ENCODE data around the gene PTPRN2.
"Not testable (repeated sequence)": the region's sequence is repeated elsewhere in the genome, so short reads cannot be mapped to it uniquely, and the experiment has no call there.

Gene PTPRN2

DNA sequence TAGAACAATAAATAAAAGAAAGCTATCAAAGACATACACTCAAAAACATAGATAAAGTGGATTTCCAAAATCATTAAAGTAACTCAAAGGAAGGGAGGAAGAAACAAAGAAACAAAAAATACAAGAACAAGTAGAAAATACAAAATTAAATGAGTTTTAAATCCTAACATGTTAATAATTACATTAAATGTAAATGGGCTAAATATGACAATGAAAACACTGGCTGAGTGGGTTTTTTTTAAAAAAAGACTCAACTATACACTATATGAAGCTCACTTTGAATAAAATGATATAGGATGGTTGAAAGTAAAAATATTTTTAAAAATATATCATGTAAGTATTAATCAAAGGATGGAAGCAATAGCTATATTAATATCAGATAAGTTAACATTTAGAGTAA, 371.4 kb downstream of the PTPRN2 start:
- in situ Hi-C loops (cut with MboI; ENCODE audit: low sequenced_read_pairs): no loop called here

GRCh38 chr7:158209435-158209834, 378.2 kb downstream of the PTPRN2 start:
- in situ Hi-C loops (cut with MboI; ENCODE audit: low sequenced_read_pairs): no loop called here

DNA sequence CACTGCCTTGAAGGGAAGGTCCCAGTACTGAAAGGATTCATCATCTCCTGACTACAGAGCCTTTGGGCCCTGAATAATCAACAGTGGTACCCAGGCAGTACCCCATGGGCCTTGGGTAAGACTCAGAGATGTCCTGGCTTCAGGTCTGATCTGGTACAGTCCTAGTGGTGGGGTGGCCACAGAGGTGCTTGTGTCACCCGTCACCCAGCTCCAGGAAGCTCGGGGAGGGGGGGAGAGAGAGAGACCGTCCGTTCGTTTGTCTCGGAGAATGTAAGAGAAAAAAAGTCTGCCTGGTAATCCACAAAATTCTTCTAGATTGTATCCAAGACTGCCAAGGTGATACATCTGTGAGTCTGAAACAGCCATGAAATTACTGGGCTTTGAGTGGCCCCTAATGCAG, 381.3 kb downstream of the PTPRN2 start:
- in situ Hi-C loops (cut with MboI; ENCODE audit: low sequenced_read_pairs): no loop called here

DNA sequence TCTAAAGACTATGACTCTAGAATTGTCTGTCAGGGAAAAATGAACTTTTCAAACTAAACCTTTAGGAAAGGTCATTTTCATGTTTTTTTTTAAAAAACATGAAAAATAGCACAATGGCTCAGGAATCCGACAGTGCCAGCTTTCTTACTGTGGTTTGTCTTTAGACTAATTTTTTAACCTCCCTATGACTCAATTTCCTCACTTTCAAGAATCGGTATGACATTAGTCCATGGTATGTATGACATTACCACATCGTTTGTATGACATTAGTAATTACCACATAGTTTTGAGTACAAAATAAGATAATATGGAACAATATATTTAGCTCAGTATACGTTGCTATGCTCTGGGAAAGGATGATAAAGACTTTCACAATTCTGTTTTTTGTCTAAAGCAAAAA, 383.2 kb downstream of the PTPRN2 start:
- in situ Hi-C loops (cut with MboI; ENCODE audit: low sequenced_read_pairs): no loop called here

DNA sequence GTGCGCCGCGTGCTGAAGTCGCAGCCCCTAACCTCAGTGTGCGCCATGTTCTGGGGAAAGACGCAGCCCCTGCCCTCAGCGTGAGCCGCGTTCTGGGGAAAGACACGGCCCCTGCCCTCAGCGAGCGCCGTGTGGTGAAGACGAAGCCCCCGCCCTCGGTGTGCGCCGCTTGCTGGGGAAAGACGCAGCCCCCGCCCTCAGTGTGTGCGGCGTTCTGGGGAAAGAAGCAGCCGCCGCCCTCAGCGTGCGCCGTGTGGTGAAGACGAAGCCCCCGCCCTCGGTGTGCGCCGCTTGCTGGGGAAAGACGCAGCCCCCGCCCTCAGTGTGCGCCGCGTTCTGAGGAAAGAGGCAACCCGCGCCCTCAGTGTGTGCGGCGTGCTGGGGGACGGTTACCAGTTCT, 383.7 kb downstream of the PTPRN2 start:
- in situ Hi-C loops (cut with MboI; ENCODE audit: low sequenced_read_pairs): not testable (repeated sequence)

DNA sequence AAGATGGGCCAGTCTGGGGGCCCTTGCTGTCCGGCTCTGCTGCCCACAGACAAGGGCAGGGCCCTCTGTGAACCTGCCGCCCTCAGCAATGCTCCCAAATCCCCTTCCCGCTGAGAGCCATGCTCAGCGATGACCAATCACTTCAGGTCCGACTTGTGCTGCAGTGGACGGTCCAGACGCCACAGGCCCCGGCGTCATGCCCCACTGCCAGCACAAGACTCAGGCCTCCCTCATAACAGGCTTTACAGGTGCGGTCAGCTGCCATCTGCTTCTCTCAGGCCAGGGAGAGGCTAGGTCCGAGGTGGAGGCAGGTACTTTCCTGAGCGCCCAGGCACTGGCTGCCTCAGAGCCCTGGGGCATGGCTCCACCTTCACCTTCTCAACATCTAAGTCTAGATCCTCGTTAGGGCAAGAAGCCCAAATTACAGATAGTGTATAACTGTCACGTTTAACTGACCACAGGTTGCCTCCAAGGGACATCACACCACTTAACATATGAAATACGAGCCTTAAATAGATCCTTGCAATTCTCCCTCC, 393.2 kb downstream of the PTPRN2 start:
- in situ Hi-C loops (cut with MboI; ENCODE audit: low sequenced_read_pairs): no loop called here

DNA sequence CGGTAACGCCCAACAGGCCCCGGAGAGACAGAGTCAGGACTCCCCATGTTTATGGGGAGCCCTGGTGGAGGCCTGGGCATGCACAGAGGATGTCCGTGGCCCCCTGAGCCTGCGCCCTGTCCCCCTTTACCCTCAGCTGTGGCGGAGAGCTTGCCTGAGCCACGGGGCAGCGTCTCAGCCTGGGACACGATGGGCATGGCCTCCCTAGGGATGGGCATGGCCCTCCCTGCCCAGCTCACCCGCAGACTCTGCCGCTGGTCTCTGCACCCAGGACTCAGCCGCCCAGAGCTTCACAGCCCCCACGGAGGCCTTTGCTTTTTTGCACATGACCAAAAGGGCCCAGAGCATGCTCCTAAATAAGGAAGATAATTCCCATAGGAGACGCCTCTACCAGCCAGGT, 394.2 kb downstream of the PTPRN2 start:
- in situ Hi-C loops (cut with MboI; ENCODE audit: low sequenced_read_pairs): no loop called here

DNA sequence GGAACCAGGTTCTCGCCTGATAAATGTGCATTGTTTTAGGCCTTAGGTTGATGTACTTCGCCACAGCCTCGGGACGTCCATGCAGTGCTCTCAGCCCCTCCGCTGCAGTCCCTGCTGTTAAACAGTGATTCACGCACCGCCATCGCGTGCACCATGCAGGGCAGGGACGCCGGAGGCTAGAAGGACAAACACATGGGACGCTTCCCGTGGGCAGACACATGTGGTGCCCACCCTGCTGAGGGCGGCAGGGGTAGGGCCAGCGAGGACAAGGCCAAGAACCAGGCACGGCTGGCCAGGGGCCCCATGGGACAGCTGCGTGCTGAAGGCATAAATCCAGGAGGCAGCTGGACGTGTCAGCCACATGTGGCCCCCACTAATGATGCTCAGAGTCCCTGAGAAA, 394.7 kb downstream of the PTPRN2 start:
- in situ Hi-C loops (cut with MboI; ENCODE audit: low sequenced_read_pairs): no loop called here

DNA sequence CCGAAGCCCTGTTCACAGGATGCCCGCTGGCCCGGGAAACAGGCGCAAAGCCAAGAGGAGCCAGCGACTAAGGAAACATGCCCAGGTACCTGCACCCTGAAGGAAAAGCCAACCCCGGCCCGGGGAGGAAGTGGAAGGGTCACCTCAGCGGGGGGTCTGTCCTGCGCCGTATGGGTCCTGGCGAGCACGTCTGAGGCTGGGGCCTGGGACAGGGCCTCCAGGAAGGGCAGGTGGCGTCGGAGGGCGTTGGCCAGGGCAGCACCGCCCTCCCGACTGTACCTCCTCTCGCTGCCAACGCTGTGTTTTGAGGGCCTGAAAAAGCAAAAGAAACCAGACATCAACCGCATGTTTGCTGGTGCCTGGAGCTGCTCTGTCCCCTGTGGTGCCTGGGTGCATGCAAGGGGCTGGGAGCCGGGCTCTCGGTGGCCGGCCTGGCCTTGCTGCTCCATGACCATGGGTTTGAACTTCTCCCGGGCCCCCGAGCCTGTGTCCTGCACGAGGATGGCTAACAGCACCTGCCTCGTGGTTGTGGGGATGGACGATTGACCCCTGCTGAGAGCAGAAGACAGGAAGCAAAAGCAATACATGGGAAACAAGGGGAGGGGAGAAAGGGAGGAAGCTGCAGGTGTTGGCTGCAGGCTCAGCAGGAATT, 395.3 kb downstream of the PTPRN2 start:
- in situ Hi-C loops (cut with MboI; ENCODE audit: low sequenced_read_pairs): no loop called here

DNA sequence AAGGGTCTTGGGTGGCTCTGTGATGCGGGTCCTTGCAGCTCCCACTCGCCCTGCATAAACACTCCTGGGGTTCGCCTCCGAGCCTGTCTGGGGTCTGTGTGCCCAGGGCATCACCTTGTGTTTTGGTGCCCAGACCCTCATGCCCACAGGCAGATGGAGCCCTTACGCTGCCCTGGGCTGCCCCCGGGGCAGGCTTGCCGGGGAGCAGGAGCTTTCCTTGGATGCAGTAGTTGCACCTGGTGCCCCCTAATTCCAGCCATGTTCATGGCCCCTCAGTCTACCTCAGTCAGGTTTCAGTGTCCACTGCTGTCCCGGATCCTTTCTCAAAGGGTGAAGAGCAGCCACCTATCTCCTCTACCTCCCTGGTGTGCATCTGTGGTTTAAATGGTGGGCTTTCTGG, 396.0 kb downstream of the PTPRN2 start:
- in situ Hi-C loops (cut with MboI; ENCODE audit: low sequenced_read_pairs): no loop called here

GRCh38 chr7:158190756-158191155, 396.9 kb downstream of the PTPRN2 start:
- in situ Hi-C loops (cut with MboI; ENCODE audit: low sequenced_read_pairs): no loop called here

DNA sequence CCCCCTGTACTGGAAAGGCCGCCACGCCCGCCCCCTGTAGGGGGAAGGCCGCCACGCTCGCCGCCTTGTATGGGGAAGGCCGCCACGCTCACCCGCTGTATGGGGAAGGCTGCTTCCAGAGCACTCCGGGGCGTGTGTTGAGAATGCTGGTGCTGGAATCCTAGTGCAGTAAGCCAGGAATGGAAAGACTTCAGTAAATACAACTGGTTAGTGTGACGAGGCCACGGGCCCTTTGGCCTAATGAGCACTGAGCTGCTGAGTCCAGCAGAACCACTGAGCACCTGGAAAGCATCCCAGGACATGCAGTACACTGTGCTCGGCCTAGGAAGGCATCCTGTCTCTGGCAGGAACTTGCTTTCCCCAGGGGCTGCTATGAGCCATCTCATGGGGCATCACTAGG, 398.9 kb downstream of the PTPRN2 start:
- in situ Hi-C loops (cut with MboI; ENCODE audit: low sequenced_read_pairs): no loop called here

DNA sequence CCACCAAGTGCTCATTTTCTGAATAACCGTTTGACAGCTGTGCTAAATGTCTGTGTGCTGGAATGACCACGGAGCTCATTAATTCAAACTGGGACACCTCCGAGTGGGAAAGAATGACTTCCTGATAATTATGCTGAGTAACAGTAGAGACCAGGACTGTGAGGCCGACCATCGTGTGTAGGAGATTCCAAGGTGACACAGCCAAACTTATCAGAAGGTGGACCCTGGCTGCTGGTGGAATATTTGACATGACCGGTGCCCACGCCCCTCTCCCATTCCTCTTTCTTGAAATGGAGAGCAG, 400.0 kb downstream of the PTPRN2 start:
- in situ Hi-C loops (cut with MboI; ENCODE audit: low sequenced_read_pairs): no loop called here

DNA sequence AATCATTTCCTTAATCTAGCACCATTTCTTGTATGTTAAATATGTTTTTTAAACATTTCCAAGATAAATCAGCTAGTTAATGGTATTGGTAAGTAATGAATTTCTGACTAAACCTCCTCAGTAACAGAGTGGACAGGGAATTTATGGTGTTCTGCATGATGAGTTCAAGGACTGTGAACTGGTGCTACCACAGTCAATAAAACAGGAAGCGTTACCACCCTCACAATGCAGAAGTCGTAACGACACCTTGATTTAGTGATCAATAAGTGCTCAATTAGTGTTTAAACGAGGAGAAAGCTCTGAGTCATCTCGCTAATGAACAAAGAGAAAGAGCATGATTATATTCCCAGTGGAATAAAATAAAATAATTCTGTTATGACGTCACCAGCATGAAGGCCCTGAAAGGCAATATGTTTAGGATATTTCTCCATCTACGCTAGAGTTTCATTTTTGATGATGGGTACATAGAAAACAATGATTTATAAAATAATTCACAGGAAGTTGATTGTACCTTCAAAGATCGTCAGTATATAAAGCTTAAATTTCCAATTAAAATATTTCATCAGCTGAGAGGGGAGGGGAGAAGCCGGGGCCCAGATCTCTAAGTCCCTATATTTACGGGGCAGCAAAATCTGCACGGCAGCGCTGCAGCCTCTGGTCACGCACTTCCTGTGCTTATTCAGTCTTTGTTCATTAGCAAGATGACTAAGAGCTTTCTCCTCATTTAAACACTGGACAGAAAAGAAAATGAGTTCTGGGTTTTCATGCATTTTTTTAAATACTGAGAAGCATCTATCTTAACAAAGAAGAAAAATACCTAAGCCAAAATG, 400.5 kb downstream of the PTPRN2 start:
- in situ Hi-C loops (cut with MboI; ENCODE audit: low sequenced_read_pairs): no loop called here

- in situ Hi-C loops (cut with MboI; ENCODE audit: low sequenced_read_pairs): no loop called here
Measured at GRCh38 chr7:158186406-158186805, 401.2 kb downstream of the PTPRN2 start.

- in situ Hi-C loops (cut with MboI; ENCODE audit: low sequenced_read_pairs): no loop called here
Measured at GRCh38 chr7:158185653-158186052, 402.0 kb downstream of the PTPRN2 start.

GRCh38 chr7:158183431-158183830, 404.2 kb downstream of the PTPRN2 start:
- in situ Hi-C loops (cut with MboI; ENCODE audit: low sequenced_read_pairs): no loop called here

DNA sequence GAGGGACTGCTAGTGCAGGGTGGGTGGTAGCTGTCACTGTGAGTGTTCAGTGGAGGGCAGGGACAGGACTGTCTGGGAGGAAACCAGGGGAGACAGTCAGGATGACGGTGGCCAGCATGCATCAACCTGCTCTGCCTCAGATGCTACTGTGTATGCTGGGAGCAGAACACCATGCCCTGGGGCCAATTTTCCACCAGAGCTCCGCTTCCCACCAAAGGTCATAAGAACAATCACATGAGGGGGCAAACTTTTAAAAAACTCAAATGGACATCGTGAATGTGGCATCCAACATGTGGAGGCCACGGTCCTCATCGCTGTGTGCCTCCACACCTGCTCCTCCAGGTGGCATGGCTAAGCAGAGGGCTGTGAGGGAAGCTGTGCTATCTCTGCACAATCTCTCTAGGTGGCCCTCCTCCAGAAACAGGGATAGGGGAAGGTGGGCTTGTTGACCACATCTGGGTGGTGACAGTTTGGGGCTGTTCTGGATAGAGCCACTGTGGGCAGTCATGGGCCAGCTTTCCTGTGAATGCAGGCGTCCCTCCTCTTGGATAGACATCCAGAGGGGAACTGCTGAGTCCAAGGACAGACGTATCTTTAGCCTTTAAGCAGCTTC, 411.0 kb downstream of the PTPRN2 start:
- in situ Hi-C loops (cut with MboI; ENCODE audit: low sequenced_read_pairs): no loop called here

- in situ Hi-C loops (cut with MboI; ENCODE audit: low sequenced_read_pairs): no loop called here
Measured at GRCh38 chr7:158175779-158176178, 411.8 kb downstream of the PTPRN2 start.

DNA sequence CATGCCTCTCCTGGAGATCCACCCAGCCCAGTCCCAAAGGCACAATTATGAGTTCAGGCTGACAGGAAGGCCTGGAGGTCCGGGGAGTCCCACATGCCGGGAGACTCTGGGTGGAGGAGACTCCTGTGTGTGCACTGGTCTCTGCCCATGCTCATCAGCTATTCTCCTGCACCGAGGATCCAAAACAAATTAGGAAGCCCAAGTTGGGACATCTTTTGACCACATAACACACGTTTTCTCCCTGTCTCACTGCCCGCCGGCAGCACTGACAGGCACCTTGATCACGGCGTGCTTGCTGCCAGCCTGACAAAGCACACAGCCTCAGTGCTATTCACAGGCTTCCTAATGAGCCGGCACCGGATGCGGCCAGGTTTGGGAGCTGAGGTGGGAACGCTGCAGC, 412.7 kb downstream of the PTPRN2 start:
- in situ Hi-C loops (cut with MboI; ENCODE audit: low sequenced_read_pairs): no loop called here

DNA sequence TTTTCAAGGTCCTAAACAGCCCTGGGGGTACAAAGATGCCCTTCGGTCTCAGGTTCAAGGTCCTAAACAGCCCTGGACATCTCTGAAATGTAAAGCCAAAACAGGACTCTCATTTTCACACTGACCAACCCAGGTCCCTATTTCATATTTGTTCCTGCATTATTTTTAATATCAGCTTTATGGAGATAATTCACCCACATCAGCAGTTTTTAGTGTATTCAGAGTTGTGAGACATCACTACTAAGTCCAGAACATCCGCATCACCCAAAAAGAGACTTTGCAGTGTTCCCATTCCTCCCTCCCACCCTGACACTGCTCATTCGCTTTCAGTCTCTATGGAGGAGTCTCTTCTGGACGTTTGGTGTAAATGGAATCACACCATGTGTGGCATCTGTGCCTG, 420.2 kb downstream of the PTPRN2 start:
- in situ Hi-C loops (cut with MboI; ENCODE audit: low sequenced_read_pairs): no loop called here

All from hTERT RPE-1 (cell line).